Frontal cortex (tissue), 4 donors: ENCODE data around the gene RBM20. TPM values are rescaled to one million over a fixed set of nuclear protein-coding genes. Genes with fewer than 3 reads are reported as not detected.
"Not testable (repeated sequence)": the region's sequence is repeated elsewhere in the genome, so short reads cannot be mapped to it uniquely, and the experiment has no call there.

Experiments
- DNase-seq, 2 donors: peaks; one replicate each; pipeline ENCODE4 v3.0.0; 2012; ENCODE audit warnings: low spot score in 2 of 2
- FAIRE-seq: peaks from 2 replicates; lab custom pipeline; 2012; peaks lifted over from hg19 to GRCh38; lab: Jason Lieb, UNC
- total RNA-seq: library from RNA; depleted of rRNA; stranded (reverse); fragments of >200 nt; gene quantifications from one replicate; pipeline ENCODE4 v1.2.3, GENCODE V29; 2014
- donor health status: control.
- donor health status: control.
- donor health status: control.

The RBM20 gene
- total RNA-seq, 1 donor from 2014 or later = 0.41 TPM

DNA sequence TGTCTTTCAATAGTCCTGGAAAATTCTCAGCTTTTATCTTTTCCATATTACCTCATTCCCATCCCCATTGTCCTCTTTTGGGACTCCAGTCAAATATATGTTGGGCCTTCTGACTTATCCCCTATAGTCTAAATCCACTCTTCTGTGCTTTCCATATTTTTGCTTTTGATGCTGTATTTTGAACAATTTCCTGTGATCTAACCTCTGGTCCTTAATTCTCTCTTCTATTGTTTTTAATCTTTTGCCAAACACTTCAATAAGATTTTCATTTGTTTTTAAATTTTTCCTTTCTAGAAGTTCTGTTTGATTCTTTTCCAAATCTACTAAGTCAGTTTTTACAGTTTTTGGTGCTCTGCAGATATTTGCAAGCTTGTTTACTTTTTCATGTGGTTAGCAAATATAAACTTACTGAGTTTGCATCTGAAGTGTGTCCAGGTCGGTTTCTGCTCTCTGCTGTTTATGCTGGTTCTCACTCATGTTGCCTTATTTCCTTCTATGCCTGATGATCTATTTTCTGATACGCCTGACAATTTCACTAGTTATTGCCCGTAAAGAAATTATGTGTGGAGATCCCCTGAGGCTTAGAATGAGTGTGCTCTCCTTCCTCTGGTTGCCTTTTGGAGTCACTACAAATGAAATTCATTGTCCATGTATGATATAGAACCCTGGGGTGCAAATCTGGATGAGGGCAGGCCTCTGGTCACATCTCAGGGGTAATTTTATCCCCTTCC lies 110.4 kb downstream of the RBM20 start:
- FAIRE-seq = no peak

DNA sequence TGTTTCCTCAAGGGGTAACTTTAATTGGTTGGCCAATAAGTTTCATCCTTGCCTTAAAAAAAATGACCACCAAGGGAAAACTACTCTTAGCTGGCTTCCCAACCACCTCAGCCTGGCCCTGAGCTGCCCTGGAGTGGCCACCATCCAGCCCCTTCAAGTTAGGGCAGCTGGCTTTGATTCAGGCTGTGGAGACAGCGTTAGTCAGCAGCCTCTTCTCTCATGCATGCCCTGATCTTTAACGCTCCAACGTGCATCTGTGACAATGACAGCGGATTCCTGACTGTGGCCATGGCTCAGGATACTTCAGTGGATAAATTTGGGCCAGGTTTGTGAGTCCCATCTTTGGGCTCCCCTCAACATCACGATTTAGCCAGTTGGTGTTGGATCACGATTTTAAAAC lies 111.6 kb downstream of the RBM20 start:
- FAIRE-seq = no peak
- no peak for DNase-seq

More for the DNA sequence above, 110.4 kb downstream of the RBM20 start:
- DNase-seq = no peak

DNA sequence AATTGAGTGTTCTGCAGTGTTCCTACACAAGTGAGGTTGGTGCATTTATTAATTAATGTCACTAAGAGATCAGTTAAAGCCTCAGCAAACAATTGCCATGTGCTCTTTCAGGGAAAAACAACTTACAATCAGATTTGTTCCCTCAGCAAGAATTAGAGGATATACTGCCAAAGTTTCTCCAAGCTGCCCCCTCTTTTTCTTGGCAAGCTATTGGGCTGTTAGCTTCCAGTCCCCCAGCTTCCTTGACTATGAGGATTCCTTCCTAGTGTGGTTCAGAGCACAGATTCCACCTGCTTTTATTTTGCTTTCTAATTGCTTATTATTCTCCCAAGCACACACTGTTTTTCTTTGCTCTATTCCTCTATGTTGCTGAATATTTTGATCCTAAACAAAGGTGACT lies 112.7 kb downstream of the RBM20 start:
- DNase-seq (no peak), FAIRE-seq (no peak)

DNA sequence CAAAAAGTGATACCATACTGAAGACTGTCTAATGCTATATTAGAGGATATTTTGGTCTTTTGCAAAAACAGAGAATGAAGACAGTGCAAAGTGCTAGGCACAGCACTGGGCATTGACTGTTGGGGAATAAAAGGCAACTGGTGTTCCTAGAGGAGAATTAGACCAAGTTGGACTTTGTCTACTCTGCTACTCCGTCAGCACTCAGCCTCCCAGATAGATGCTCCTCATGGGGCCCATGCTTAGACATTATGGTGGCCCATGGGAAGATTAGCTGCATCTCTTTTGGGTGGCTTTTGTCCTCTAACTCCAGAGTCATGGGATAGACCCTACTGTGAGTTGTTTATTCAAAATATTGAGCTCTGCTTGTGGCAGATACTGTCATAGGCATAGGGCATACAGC lies 113.5 kb downstream of the RBM20 start:
- DNase-seq = no peak
- no peak for FAIRE-seq

DNA sequence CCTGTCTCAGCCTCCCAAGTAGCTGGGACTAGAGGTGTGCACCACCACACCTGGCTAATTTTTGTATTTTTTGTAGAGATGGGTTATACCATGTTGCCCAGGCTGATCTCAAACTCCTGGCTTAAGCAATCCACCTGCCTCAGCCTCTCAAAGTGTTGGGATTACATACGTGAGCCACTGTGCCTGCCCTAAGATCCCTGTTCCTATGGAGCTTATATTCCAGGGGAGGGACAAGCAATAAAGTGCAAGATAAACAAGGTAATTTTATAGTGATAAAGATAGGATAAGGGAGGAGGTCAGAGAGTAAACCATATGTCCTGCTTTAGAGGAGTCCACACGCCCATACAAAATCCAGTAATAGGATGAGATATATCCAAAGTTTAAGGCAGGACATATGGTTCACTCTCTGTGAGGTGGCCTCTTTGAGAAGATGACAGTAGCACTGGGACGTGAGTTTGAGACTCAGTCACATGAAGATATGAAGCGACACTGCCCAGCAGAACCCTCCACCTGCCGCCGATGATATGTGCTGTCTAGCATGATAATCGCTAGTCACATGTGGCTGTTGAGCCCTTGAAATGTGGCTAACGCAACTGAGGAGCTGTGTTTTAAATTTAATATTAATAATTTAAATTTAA lies 114.1 kb downstream of the RBM20 start:
- DNase-seq = no peak
- no peak for FAIRE-seq

DNA sequence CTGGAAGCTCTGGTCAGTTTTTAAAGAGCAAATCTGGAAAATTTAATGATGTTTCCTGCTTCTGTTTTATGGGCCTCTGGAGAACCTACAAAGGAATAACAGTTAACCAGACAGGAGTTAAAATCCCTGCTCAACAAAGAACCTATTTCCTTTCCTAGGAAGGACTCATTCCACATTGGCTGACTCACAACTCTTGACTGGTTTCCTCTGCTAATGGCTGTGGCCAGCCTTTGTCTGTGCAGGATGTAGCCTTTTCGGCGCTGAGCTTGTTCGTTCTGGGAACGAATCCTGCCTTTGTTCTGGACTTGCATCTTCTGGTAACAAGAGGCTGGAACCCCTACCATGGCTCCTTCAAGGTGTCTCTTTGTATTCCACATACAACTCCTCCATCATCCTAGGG lies 114.8 kb downstream of the RBM20 start:
- FAIRE-seq (no peak), DNase-seq (no peak)

DNA sequence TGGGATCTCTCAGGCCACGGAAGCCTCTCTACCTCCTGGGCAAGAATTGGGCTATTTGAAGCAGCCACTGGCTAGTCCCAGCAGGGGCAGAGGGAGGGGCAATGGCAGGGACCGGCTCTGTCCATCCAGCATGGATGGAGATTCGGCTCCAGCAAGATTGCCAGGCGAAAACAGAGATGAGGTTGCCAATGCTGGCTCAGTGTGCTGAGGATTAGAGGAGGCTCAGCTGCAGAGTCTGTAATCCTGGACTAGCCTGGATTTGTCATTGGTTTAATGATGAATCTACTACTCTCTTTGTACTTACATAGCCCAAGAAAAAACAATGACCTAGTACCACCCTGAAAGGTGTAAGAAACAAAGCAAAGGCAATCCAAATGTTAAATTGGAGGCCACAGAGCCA lies 115.4 kb downstream of the RBM20 start:
- no peak for DNase-seq
- FAIRE-seq = no peak

DNA sequence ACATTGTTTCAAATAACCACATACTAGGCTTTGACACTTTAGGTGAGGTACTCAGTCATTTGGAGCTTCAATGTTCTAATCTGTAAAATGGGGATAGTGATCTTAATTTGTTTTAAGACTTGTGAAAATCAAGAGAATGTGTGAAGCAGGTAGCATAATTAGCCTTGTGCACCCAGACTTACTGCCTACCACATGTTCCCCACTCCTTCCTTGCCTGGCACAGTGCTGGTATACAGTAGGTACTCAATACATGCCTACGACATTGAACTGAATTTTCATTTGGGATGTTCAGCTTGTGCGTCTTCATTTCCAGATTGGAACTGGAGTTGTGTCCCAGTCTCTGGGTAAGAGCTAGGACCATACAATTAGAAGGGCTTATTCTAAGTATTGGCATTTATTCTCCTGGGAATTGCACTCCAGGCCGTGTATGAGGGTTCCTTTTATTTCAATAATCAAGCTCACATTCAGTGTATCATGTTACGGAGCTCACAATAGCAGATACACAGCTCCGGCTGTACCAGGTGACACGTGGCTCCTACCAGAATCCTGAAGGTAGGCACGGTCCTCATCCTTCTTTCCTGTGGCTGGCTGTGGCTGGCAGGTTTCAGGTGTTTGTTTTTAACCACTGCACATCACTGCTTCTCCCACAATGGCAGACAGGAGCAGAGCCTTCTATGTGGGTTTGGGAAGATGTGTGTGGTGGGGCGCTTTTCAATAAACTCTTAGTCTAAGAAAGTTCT lies 118.1 kb downstream of the RBM20 start:
- DNase-seq (no peak), FAIRE-seq (no peak)

DNA sequence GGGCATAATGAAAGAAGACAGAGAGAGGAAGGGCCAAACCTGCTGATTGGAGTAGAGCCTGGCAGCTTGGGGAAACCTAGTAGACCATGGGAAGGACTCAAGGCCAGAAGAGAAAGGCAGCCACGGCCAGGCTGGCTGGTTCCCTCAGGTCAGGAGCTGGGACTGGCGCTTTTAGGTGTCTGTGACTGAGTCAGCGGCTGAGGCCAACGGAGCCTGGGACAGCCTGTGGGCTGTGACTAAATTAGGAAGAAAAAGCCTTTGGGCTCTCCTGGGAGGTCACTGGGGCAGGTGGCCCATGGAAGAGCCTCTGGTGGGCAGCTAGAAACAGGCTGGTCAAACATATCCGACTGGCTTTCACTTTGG lies 118.7 kb downstream of the RBM20 start:
- FAIRE-seq = no peak
- DNase-seq = no peak

DNA sequence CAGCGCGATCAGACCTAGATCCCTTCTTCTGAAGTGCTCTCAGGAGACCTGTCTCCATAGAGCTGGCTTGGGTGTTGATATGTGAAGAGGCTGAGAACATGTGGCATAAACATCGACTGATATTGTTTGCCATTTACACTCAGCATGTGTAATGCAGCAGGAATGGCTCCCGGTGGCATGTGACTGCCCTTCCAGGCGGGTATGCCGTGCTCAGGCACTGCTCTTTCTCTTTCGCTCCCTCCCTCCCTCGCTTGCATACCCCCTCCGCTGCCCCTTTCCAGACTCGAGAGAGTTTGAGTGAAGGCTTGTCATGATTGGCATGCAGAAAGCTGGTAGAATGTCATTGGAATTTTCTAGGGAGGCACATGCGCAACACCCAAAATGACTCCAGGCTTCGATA lies 120.2 kb downstream of the RBM20 start:
- DNase-seq (no peak), FAIRE-seq (no peak)

DNA sequence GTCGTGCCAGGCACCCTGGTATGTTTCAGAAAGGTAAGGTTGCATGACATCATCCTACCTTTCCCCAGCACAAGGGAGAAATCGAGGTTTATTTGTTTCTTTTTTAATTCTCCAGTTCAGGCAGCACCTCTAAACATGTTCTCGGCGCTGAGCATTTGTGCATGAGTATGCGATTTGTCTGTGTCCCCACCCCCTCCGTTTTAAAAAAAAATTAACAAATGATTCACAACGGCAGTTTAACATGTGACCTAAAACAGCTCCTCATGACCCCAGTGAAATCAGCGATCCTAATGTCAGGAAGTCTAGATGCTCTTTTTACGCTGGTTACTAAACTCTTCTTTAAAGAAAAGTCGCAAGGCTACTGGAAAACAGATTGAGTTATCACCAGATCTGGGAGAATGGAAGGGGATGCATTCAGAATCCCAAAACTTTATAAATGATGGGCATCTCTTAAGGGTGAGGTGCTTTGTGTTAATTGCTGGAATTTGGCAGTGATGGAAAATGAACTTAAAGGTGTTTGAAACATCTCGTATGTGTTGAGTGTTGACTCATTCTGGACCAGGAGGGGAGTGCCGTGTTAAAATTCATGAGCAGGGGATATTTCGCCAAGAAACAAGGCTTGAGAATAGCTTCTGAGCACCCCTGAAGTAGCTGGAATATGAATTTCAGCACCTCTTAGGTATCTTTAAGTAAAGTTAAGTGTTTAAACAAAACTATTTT lies 120.8 kb downstream of the RBM20 start:
- FAIRE-seq (no peak), DNase-seq (no peak)

DNA sequence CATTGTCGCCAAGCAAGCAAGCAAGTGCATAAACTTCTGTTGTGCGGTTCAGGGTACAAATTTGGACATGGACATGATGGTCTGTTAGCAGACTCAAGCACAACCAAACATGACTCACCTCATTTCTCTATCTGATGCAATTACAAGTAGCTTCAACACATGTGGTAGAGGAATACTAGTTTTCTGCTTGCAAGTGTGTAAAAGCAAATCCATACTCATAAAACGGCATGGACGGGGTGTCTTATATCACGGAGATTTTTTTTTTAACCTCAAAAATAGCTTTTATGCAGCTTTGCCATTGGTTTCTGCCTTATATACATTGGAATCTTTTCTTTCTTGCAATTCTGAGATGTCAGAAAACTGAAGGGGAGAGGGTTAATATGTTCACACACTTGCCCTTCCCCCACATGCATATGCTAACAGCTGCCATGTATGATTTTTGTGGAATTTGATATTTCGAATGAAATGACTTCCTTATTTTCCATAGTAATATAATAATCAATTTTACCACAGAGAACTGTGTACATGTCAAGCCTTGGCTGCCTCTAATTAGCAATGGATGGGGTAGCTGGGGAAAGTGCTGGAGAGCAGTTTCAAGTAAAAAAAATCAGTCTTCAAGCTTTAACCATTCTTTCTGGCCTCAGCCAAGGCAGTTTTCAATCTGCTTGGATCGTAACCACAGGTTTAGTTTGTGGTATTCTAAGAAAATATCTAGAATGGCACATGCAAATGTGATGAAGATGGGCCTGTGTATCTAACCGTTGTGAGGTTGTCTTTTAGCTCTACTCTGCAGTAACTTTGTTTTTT lies 121.6 kb downstream of the RBM20 start:
- no peak for FAIRE-seq
- no peak for DNase-seq

DNA sequence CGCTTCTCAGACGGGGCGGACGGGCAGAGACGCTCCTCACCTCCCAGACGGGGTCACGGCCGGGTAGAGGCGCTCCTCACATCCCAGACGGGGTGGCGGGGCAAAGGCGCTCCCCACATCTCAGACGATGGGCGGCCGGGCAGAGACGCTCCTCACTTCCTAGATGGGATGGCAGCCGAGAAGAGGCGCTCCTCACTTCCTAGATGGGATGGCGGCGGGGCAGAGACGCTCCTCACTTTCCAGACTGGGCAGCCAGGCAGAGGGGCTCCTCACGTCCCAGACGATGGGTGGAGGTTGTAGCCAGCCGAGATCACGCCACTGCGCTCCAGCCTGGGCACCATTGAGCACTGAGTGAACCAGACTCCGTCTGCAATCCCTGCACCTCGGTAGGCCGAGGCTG lies 123.5 kb downstream of the RBM20 start:
- DNase-seq, FAIRE-seq: not testable (repeated sequence)

DNA sequence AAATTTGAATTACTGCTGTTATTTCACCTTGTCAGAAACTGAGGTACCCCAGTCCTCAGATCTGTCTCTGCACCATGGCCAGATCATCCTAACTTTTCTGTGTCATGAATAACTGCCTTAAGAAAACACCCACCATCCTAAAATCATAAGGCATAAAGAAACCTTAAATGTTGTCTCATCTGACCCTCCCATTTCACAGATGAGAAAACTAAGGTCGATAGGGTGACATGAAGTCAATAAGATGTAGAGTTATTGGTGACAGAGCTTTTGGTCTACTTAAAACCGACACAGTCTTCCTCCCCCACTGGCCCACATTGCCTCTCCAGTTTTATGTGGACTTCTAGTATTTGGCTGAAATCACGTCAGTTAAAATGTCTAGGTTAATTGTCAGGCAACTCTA lies 126.1 kb downstream of the RBM20 start:
- DNase-seq (no peak), FAIRE-seq (no peak)

DNA sequence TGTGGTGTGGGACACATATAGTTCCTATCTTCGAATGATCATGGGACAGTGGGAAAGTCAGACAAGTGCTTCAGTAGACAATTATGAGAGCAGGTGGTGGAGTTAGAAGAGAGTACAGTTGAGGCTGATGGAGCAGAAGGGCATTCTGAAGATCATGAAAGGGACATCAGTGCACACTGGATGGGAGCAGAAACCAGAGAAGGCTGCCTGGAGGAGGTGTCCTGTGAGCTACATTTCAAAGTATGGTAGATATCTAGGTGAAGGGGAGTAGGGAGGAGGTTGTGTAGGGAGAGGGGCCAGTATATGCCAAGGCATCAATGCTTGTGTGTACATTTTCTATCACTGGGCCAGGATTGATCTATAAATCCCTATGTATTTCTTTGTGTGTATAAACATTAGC lies 127.3 kb downstream of the RBM20 start:
- DNase-seq (no peak), FAIRE-seq (no peak)

DNA sequence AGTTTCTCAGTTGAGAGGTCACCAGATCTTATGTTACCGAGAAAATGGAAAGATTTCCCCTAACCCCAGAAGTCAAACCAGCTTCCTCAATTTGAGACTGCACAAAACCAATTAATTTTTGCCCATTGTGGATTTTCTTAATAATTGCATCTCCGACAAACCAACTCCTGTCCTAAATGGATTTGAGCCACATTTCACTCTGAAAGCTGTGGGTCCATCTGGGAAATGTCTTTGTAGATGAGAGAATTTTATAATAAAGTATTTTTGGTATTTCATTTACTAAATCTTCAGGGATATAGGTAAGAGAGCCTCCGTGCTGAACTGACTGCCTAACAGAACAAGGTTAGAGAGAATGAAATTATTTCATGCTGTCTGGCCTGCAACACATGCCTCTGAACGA lies 127.9 kb downstream of the RBM20 start:
- DNase-seq (no peak), FAIRE-seq (no peak)

DNA sequence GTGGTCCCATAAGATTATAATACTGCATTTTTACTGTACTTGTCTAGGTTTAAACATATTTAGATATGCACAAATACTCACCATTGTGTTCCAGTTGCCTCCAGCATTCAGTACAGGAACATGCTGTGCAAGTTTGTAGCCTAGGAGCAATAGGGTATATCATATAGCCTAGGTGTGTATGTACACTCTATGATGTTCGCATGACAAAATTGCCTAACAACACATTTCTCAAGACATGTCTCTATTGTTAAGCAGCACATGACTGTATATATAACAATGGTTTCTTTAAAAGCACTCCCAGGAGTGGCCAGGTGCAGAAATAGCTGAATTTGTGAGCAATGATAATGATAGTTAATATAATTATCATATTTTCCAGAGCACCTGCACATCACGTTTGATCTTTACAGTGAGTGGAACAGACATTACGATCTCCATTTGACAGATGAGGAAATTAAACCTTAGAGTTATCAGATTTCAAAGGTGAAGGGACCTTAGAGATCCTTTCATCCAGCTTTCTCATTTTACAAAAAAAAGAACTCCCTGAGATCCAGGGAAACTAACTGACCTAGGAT lies 128.4 kb downstream of the RBM20 start:
- no peak for FAIRE-seq
- no peak for DNase-seq

DNA sequence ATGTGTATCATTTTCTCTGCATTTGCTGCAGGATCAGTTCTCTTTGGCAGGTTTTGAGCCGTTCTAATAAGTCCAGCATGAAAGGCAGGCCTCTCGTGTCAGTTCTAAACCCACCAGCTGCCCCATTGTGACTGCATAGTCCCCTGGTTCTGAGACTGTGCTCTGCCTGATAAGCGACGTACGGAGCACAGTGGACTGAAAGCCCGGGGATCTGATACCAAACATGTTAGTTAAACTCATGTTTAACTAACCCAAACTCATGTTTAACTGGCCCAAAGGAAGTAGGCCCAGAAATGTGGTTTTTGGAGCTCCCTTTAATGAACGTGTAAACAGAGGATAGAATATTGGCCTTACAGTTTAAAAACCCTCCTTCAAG lies 129.5 kb downstream of the RBM20 start:
- DNase-seq (no peak), FAIRE-seq (no peak)
